Measurements from ENCODE around the gene ATAD2B. TPM values are rescaled to one million over a fixed set of nuclear protein-coding genes. Genes with fewer than 3 reads are reported as not detected.
A peak's percentile ranks its signal among the peaks of the same experiment; 100 is the strongest.

ATAD2B gene
- total RNA-seq, 3 donors from 2014 or later = 25.8 to 38.5 (median 27.9) TPM

- no peaks in the 10 kb centered on the region for H3K36me3 ChIP-seq (ENCODE audit: low read depth)
- H3K9me3 ChIP-seq = no peaks in the 10 kb centered on the region
- no peak overlapping the region for H3K4me3 ChIP-seq
- intact Hi-C loops (cut with DNase I, micrococcal nuclease) = no loop called here
- ATAC-seq (no peak), DNase-seq (no peak)
- no peaks in the 10 kb centered on the region for H3K4me1 ChIP-seq (ENCODE audit: low read depth)
- no peak for TF ChIP-seq CTCF (IDR thresholded peaks at IDR 0.05)
These were observed 223.8 kb downstream of the ATAD2B start for GRCh38 chr2:23703037-23703582.

GRCh38 chr2:23700627-23701026 lies 226.3 kb downstream of the ATAD2B start:
- TF ChIP-seq CTCF (IDR thresholded peaks at IDR 0.05) = no peak
- no peaks in the 10 kb centered on the region for H3K9me3 ChIP-seq
- H3K4me3 ChIP-seq = no peak overlapping the region
- H3K4me1 ChIP-seq (ENCODE audit: low read depth) = no peaks in the 10 kb centered on the region
- ATAC-seq = no peak
- DNase-seq = no peak
- intact Hi-C loops (cut with DNase I, micrococcal nuclease) = no loop called here
- no peaks in the 10 kb centered on the region for H3K36me3 ChIP-seq (ENCODE audit: low read depth)

GRCh38 chr2:23699580-23699925 lies 227.4 kb downstream of the ATAD2B start:
- TF ChIP-seq CTCF (IDR thresholded peaks at IDR 0.05) = no peak
- no peaks in the 10 kb centered on the region for H3K36me3 ChIP-seq (ENCODE audit: low read depth)
- ATAC-seq = no peak
- no peaks in the 10 kb centered on the region for H3K9me3 ChIP-seq
- H3K4me3 ChIP-seq = no peak overlapping the region
- no peaks in the 10 kb centered on the region for H3K4me1 ChIP-seq (ENCODE audit: low read depth)
- intact Hi-C loops (cut with DNase I, micrococcal nuclease) = no loop called here
- no peak for DNase-seq

GRCh38 chr2:23698721-23699579 lies 228.0 kb downstream of the ATAD2B start:
- intact Hi-C loops (cut with DNase I, micrococcal nuclease) = no loop called here

More at GRCh38 chr2:23698721-23699579, 228.0 kb downstream of the ATAD2B start:
- ATAC-seq (no peak), DNase-seq (peak in 1 of 3 donors; percentile 7)
- Histone ChIP-seq H3K4me1 (ENCODE audit: low read depth) (no peaks in the 10 kb centered on the region), H3K36me3 (ENCODE audit: low read depth) (no peaks in the 10 kb centered on the region), H3K4me3 (no peak overlapping the region), H3K9me3 (no peaks in the 10 kb centered on the region)
- no peak for TF ChIP-seq CTCF (IDR thresholded peaks at IDR 0.05)

Other genes starting within 250 kb of the ATAD2B start
- 10 to 100 TPM; 12.9 to 23.9 (median 13.1) TPM for gene UBXN2A, start 13.3 kb upstream of the ATAD2B start, total RNA-seq
- under 1 TPM; 0.19 to 0.89 (median 0.20) TPM for gene MFSD2B, start 83.0 kb upstream of the ATAD2B start, total RNA-seq
- 10 to 100 TPM in 1 of 3 donors, 1 to 10 TPM in 2; 3.3 to 12.7 (median 4.6) TPM for gene WDCP, start 120.3 kb upstream of the ATAD2B start, total RNA-seq
- gene FKBP1B, start 122.6 kb upstream of the ATAD2B start, total RNA-seq = 10 to 100 TPM in 1 of 3 donors, 1 to 10 TPM in 2; 7.2 to 14.7 (median 8.2) TPM
- gene SF3B6, start 149.2 kb upstream of the ATAD2B start, total RNA-seq = 10 to 100 TPM; 75.1 to 90.1 (median 76.1) TPM
- gene TP53I3, start 157.7 kb upstream of the ATAD2B start, total RNA-seq = 100 to 1,000 TPM in 1 of 3 donors, 10 to 100 TPM in 2; 66.9 to 121 (median 96.7) TPM
- not detected for gene PFN4, start 196.2 kb upstream of the ATAD2B start, total RNA-seq
- gene FAM228B, start 196.3 kb upstream of the ATAD2B start, total RNA-seq = 10 to 100 TPM in 1 of 3 donors, 1 to 10 TPM in 2; 4.8 to 36.6 (median 7.8) TPM
- 1 to 10 TPM in 1 of 3 donors, not detected in 2; 3.3 TPM for gene FAM228A, start 247.9 kb upstream of the ATAD2B start, total RNA-seq

All from mucosa of descending colon (tissue), 3 donors.